GM18505 (cell line): ENCODE results near the gene OR2B6.
"Not testable (repeated sequence)": the region's sequence is repeated elsewhere in the genome, so short reads cannot be mapped to it uniquely, and the experiment has no call there.

Source experiments
- ATAC-seq: cut with Tn5 transposase; IDR thresholded peaks from one replicate; pipeline ENCODE4 v1.9.1; 2021; ENCODE audit not compliant: unreplicated experiment
- POLR2A ChIP-seq: IDR thresholded peaks from 4 replicates; pipeline ENCODE4 v1.6.1; 2011; ENCODE audit warnings: borderline replicate concordance; ENCODE audit not compliant: insufficient read depth, insufficient read length; ENCODE audit errors: extremely low read depth

OR2B6 gene

GRCh38 chr6:27956941-27957340 lies at the start of gene OR2B6:
TSS of gene OR2B6 (plus strand) at chr6:27957241. CDS start at chr6:27957241, 0 bp downstream.
- TF ChIP-seq POLR2A, result no peak
- no peak for ATAC-seq

GRCh38 chr6:27908017-27908416 lies 49.0 kb upstream of the OR2B6 start:
- ATAC-seq, result no peak
- no peak for TF ChIP-seq POLR2A

- TF ChIP-seq POLR2A, result no peak
- no peak for ATAC-seq
These were observed 45.0 kb upstream of the OR2B6 start, which contains the start of gene OR2B2 for GRCh38 chr6:27911956-27912446. TSS of gene OR2B2 (minus strand) at chr6:27912396. CDS start at chr6:27912319, 77 bp downstream.

- ATAC-seq, result no peak
- TF ChIP-seq POLR2A, result no peak
These were observed 34.1 kb upstream of the OR2B6 start for GRCh38 chr6:27922949-27923348.

- TF ChIP-seq POLR2A, result no peak
- ATAC-seq, result no peak
These were observed 32.9 kb upstream of the OR2B6 start for GRCh38 chr6:27924179-27924578.

GRCh38 chr6:27928041-27928440 lies 29.0 kb upstream of the OR2B6 start:
- ATAC-seq, result not testable (repeated sequence)

- ATAC-seq, result not testable (repeated sequence)
These were observed 27.1 kb upstream of the OR2B6 start for GRCh38 chr6:27929930-27930329.

- no peak for TF ChIP-seq POLR2A
- ATAC-seq, result no peak
These were observed 25.8 kb upstream of the OR2B6 start for GRCh38 chr6:27931209-27931608.

GRCh38 chr6:27940766-27941165 lies 16.3 kb upstream of the OR2B6 start:
- no peak for ATAC-seq
- TF ChIP-seq POLR2A, result no peak

- not testable (repeated sequence) for ATAC-seq
These were observed 14.0 kb upstream of the OR2B6 start for GRCh38 chr6:27943072-27943471.

GRCh38 chr6:27948237-27948636 lies 8.8 kb upstream of the OR2B6 start:
- no peak for ATAC-seq
- TF ChIP-seq POLR2A, result no peak

- no peak for ATAC-seq
- no peak for TF ChIP-seq POLR2A
These were observed 6.0 kb upstream of the OR2B6 start for GRCh38 chr6:27951040-27951439.

GRCh38 chr6:27957516-27957915 lies 475 bp downstream of the OR2B6 start:
- TF ChIP-seq POLR2A, result no peak
- no peak for ATAC-seq

- no peak for TF ChIP-seq POLR2A
- ATAC-seq, result no peak
These were observed 5.5 kb downstream of the OR2B6 start for GRCh38 chr6:27962506-27962905.

GRCh38 chr6:27966044-27966443 lies 9.0 kb downstream of the OR2B6 start:
- ATAC-seq, result peak; percentile 61
- no peak for TF ChIP-seq POLR2A
